Measurements from ENCODE around the gene CALR3. TPM values are rescaled to one million over a fixed set of nuclear protein-coding genes. Genes with fewer than 3 reads are reported as not detected.

CALR3 gene
- polyA plus RNA-seq, 1 experiment, result not detected

- DNase-seq (ENCODE audit: low read depth, low spot score), result no peak
- peak overlapping the region; percentile 75 for H3K27ac ChIP-seq (ENCODE audit: low read depth, low read length)
- ChIA-PET POLR2A (no interaction called here), CTCF (no interaction called here)
- H3K4me3 ChIP-seq (ENCODE audit: low read depth, low read length), result no peak overlapping the region
- TF ChIP-seq, protein P1, sequence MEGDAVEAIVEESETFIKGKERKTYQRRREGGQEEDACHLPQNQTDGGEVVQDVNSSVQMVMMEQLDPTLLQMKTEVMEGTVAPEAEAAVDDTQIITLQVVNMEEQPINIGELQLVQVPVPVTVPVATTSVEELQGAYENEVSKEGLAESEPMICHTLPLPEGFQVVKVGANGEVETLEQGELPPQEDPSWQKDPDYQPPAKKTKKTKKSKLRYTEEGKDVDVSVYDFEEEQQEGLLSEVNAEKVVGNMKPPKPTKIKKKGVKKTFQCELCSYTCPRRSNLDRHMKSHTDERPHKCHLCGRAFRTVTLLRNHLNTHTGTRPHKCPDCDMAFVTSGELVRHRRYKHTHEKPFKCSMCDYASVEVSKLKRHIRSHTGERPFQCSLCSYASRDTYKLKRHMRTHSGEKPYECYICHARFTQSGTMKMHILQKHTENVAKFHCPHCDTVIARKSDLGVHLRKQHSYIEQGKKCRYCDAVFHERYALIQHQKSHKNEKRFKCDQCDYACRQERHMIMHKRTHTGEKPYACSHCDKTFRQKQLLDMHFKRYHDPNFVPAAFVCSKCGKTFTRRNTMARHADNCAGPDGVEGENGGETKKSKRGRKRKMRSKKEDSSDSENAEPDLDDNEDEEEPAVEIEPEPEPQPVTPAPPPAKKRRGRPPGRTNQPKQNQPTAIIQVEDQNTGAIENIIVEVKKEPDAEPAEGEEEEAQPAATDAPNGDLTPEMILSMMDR (IDR thresholded peaks at IDR 0.05; ENCODE audit: low read depth, low read length), result no peak
- no peaks in the 10 kb centered on the region for H3K27me3 ChIP-seq (ENCODE audit: control insufficient read depth, insufficient read depth, low read length)
- no peaks in the 10 kb centered on the region for H3K9me3 ChIP-seq (ENCODE audit: control insufficient read depth, insufficient read depth, low read length)
These were observed 38.0 kb downstream of the CALR3 start for GRCh38 chr19:16457954-16458331.

DNA sequence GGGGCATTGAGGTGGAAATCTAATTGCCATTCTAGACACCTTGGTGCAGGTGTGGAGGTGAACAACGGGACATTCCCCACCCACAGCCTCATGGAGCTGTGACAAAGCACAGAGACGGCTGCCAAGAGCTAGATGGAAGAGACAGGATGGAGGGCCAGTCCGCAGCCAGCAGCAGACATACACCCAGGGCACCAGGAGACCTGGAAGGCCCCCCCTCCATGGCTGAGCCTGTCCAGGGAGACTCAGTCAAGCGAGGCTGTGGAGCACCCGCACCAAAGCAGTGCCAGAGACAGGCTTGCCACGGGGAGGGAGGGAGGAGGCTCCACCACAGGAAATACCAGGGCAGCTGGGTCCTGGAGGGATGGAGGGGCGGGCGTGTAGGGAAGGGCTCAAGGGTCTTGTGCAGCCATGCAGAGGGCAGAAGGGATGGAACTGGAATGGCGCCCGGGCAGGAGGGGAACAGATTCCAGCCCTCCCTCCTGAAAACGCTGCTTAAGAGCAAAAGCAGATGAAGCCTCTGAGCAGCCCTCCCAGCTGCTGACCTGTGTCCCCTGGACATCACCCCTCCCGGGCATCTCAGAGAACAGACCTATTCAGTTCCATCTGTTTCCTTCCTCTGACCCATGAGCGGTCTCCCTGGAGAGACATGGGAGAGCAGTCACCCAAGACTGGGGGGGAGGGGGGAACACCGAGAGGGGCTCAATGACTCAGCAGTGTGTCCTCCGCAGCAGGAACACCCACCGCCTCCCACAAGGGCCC lies 38.6 kb downstream of the CALR3 start:
- peak overlapping the region; percentile 75 for H3K27ac ChIP-seq (ENCODE audit: low read depth, low read length)
- TF ChIP-seq, protein P1 (IDR thresholded peaks at IDR 0.05; ENCODE audit: low read depth, low read length), result no peak
- no peak for DNase-seq (ENCODE audit: low read depth, low spot score)
- no peaks in the 10 kb centered on the region for H3K9me3 ChIP-seq (ENCODE audit: control insufficient read depth, insufficient read depth, low read length)
- ChIA-PET CTCF (no interaction called here), POLR2A (no interaction called here)
- no peaks in the 10 kb centered on the region for H3K27me3 ChIP-seq (ENCODE audit: control insufficient read depth, insufficient read depth, low read length)
- H3K4me3 ChIP-seq (ENCODE audit: low read depth, low read length), result peak overlapping the region; percentile 15; the same call in 1 of the 2 replicates

DNA sequence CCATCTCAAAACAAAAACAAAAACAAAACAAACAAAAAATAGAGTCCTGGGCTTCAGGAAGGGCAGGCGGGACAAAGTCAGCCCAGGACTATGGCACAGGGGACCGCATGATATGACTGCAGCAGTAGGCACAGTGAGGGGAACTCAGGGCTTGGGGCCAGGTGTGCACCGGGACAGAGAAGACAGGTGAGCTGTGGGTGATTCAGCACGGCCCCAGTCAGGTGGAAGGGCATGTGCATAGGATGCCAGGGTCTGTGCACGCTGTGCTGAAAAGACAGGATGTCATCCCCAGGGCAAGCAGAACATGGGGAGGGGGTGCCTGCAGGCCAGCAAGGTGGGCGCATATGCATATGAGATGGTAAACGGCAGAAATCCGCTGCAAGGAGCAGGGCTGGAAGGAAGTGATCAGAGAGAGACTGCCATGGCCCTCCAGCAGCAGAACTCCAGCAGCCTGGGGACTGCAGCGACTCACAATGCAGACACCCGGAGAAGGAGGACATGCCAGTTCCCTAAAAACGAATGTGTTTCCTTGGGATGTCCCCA lies 39.2 kb downstream of the CALR3 start:
- Histone ChIP-seq H3K4me3 (ENCODE audit: low read depth, low read length) (peak overlapping the region; percentile 15; the same call in 1 of the 2 replicates), H3K9me3 (ENCODE audit: control insufficient read depth, insufficient read depth, low read length) (no peaks in the 10 kb centered on the region), H3K27ac (ENCODE audit: low read depth, low read length) (peak overlapping the region; percentile 21), H3K27me3 (ENCODE audit: control insufficient read depth, insufficient read depth, low read length) (no peaks in the 10 kb centered on the region)
- TF ChIP-seq, protein P1 (IDR thresholded peaks at IDR 0.05; ENCODE audit: low read depth, low read length), result no peak
- CTCF ChIA-PET, result no interaction called here
- DNase-seq (ENCODE audit: low read depth, low spot score), result no peak
- POLR2A ChIA-PET, result no interaction called here

GRCh38 chr19:16455489-16455888 lies 40.5 kb downstream of the CALR3 start:
- TF ChIP-seq, protein P1 (IDR thresholded peaks at IDR 0.05; ENCODE audit: low read depth, low read length), result no peak
- Histone ChIP-seq H3K4me3 (ENCODE audit: low read depth, low read length) (no peak overlapping the region), H3K27me3 (ENCODE audit: control insufficient read depth, insufficient read depth, low read length) (no peaks in the 10 kb centered on the region), H3K27ac (ENCODE audit: low read depth, low read length) (no peak overlapping the region), H3K9me3 (ENCODE audit: control insufficient read depth, insufficient read depth, low read length) (no peaks in the 10 kb centered on the region)
- ChIA-PET CTCF (interaction anchor here (1.6 kb wide), 1 partner anchor 13 kb away, joined by 4 read pairs; no protein-coding TSS in a partner anchor), POLR2A (no interaction called here)
- no peak for DNase-seq (ENCODE audit: low read depth, low spot score)

DNA sequence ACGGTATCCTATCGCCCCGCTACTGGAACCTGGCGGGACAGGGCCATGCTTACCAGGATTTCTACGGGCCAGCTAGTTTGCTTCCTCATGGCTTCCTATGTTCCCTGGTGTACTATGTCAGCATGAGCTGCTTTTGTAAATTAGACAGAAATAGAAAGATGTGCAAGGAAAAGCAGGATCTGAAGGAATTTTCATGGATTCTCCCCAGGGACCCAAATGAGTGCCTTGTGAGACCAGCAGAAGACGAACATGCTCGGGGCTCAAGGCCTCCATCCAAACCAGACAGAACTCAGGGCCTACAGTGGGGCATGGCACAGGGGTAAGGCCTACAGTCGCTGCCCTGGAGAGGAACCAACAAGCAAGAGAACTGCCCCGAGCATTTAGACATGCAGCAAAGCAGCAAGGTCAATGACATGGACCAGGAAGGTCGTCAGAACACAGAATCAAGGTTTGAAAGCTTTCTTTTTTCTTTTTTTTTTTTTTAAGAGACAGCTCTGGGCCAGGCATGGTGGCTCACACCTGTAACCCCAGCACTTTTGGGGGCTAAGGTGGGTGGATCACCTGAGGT lies 41.5 kb downstream of the CALR3 start:
- Histone ChIP-seq H3K27ac (ENCODE audit: low read depth, low read length) (no peak overlapping the region), H3K27me3 (ENCODE audit: control insufficient read depth, insufficient read depth, low read length) (no peaks in the 10 kb centered on the region), H3K9me3 (ENCODE audit: control insufficient read depth, insufficient read depth, low read length) (no peaks in the 10 kb centered on the region), H3K4me3 (ENCODE audit: low read depth, low read length) (no peak overlapping the region)
- TF ChIP-seq, protein P1 (IDR thresholded peaks at IDR 0.05; ENCODE audit: low read depth, low read length), result no peak
- no peak for DNase-seq (ENCODE audit: low read depth, low spot score)
- CTCF ChIA-PET, result interaction anchor here (1.2 to 1.6 kb wide), 2 partner anchors 12 to 36 kb away, joined by 3 to 4 read pairs; no protein-coding TSS in a partner anchor
- POLR2A ChIA-PET, result interaction anchor here (0.5 kb wide), 1 partner anchor 184 kb away, joined by 3 read pairs; no protein-coding TSS in a partner anchor

All from AG04450 (cell line).